GM12891 (cell line): Measurements from ENCODE around the gene YIPF1.

Source experiments
- PAX5 ChIP-seq: IDR thresholded peaks from 2 replicates; pipeline ENCODE4 v1.6.1; 2011; ENCODE audit warnings: low read length, moderate library complexity, mild to moderate bottlenecking; ENCODE audit not compliant: insufficient read depth, severe bottlenecking
- POLR2A ChIP-seq: IDR thresholded peaks from 2 replicates; pipeline ENCODE4 v1.6.1; 2011; ENCODE audit warnings: low read depth, low read length, control low read depth
- TAF1 ChIP-seq: IDR thresholded peaks from 2 replicates; pipeline ENCODE4 v1.6.1; 2011; ENCODE audit warnings: low read depth, low read length, control low read depth

DNA sequence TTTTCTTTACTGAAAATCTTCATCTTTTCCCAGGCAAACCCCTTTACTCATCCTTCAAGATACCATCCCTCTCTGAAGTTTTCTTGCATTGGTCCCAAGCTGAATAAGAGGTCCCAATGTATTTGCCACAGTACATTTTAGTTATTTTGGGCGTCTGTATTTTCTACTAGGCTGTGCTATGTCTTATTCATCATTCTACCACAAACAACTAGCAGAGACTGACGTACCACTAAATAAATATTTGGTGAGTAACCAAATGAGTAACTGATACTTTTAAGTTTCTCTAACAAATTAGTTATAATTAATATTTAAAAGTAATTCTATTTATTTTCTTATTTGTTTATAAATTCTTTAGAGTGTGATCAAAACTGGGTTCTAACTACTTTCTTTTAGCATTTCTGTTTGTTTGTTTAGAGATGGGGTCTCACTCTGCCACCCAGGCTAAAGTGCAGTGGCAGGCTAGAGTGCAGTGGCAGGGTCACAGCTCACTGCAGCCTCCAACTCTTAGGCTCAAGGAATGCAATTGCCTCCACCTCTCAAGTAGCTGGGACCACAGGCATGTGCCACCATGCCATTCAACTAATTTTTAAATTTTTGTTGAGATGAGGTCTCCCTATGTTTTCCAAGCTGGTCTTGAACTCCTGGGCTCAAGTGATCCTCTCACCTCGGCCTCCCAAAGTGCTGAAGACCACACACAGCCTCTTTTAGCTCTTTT is 84.6 kb downstream of the YIPF1 start:
- TF ChIP-seq POLR2A (no peak), TAF1 (no peak), PAX5 (no peak)
